HL-60 (cell line): Measurements from ENCODE around the gene NDUFV2.

Source experiments
- DNase-seq, 2 experiments: peaks; one replicate each; pipeline ENCODE4 v3.0.0-alpha.2; 2010 to 2020; ENCODE audit warnings: low read depth in 1 of 2, low spot score in 1 of 2
- H3K27ac ChIP-seq: fragments of 250-450 bp; sonication (Bioruptor Pico); replicated peaks from 2 replicates; pipeline ENCODE4 v1.5.1; 2020; ENCODE audit warnings: mild to moderate bottlenecking, moderate library complexity
- H3K27me3 ChIP-seq: fragments of 250-450 bp; sonication (Bioruptor Pico); 2 replicates; pipeline ENCODE4 v1.5.1; 2021; ENCODE audit warnings: mild to moderate bottlenecking, moderate library complexity; ENCODE audit not compliant: insufficient read depth, poor library complexity, severe bottlenecking
- H3K4me3 ChIP-seq: replicated peaks from 2 replicates; pipeline ENCODE4 v1.5.1; 2011; ENCODE audit warnings: mild to moderate bottlenecking, control low read depth, low read length; ENCODE audit not compliant: insufficient read depth
- CTCF ChIP-seq: IDR thresholded peaks from one replicate; pipeline ENCODE4 v1.5.1; 2011; ENCODE audit warnings: low read length, control low read depth, inconsistent platforms; ENCODE audit not compliant: insufficient read depth
- GABPA ChIP-seq: IDR thresholded peaks from 2 replicates; pipeline ENCODE4 v1.6.1; 2012; ENCODE audit warnings: low read depth
- POLR2AphosphoS5 ChIP-seq: IDR thresholded peaks from 2 replicates; pipeline ENCODE4 v1.6.1; 2012; ENCODE audit warnings: low read depth
- REST ChIP-seq: IDR thresholded peaks from 2 replicates; pipeline ENCODE4 v1.6.1; 2012; ENCODE audit warnings: low read depth; ENCODE audit not compliant: insufficient replicate concordance
- SPI1 ChIP-seq: IDR thresholded peaks from 2 replicates; pipeline ENCODE4 v1.6.1; 2012; ENCODE audit warnings: low read depth, mild to moderate bottlenecking, borderline replicate concordance

The NDUFV2 gene

GRCh38 chr18:9069601-9070000 lies 32.9 kb upstream of the NDUFV2 start:
- TF ChIP-seq CTCF (no peak), SPI1 (peak; percentile 14; the same call in 1 of the 2 replicates)
- no peaks in the 10 kb centered on the region for H3K27me3 ChIP-seq
- no peak for DNase-seq
- H3K4me3 ChIP-seq: no peak overlapping the region
- H3K27ac ChIP-seq: no peak overlapping the region

- no peak overlapping the region for H3K27ac ChIP-seq
- DNase-seq: no peak
- no peak overlapping the region for H3K4me3 ChIP-seq
- no peaks in the 10 kb centered on the region for H3K27me3 ChIP-seq
- no peak for TF ChIP-seq POLR2AphosphoS5
- TF ChIP-seq CTCF: no peak
- TF ChIP-seq REST: no peak
- no peak for TF ChIP-seq SPI1
- TF ChIP-seq GABPA: no peak
Measured at GRCh38 chr18:9070212-9070611, 32.3 kb upstream of the NDUFV2 start.

- TF ChIP-seq REST: no peak
- no peak for TF ChIP-seq SPI1
- TF ChIP-seq POLR2AphosphoS5: no peak
- no peak for TF ChIP-seq GABPA
- no peak for TF ChIP-seq CTCF
- no peak for DNase-seq
- no peaks in the 10 kb centered on the region for H3K27me3 ChIP-seq
- H3K27ac ChIP-seq: no peak overlapping the region
- H3K4me3 ChIP-seq: no peak overlapping the region
Measured at GRCh38 chr18:9079818-9080528, 22.5 kb upstream of the NDUFV2 start.

GRCh38 chr18:9081940-9082339 lies 20.6 kb upstream of the NDUFV2 start:
- Histone ChIP-seq H3K4me3 (no peak overlapping the region), H3K27me3 (no peaks in the 10 kb centered on the region), H3K27ac (no peak overlapping the region)
- TF ChIP-seq REST (no peak), SPI1 (no peak), CTCF (no peak), POLR2AphosphoS5 (no peak)
- DNase-seq: peak in 1 of 2 experiments; percentile 29
